Activated naive CD8-positive, alpha-beta T cell treated with anti-CD3 and anti-CD28 coated beads, Interleukin-2, amount 10 ng/mL, durations not matched to agents 7 days and 5 days (primary cell): ENCODE results near the gene ATRNL1. TPM values are rescaled to one million over a fixed set of nuclear protein-coding genes. Genes with fewer than 3 reads are reported as not detected.
"Not testable (repeated sequence)": the region's sequence is repeated elsewhere in the genome, so short reads cannot be mapped to it uniquely, and the experiment has no call there.

Experiments
- ATAC-seq: fragments of 150-1000 bp; cut with Tn5 transposase; one replicate; pipeline ENCODE4 v1.10.0; 2021; ENCODE audit warnings: low read depth, moderate library complexity
- POLR2A ChIA-PET: fragments of 350-600 bp; sonication (Branson Sonifier 250); formaldehyde crosslinking; loops from one replicate; lab custom pipeline; 2021; ENCODE audit warnings: antibody characterized with exemption; lab: Charles Lee
- DNase-seq: peaks from one replicate; pipeline ENCODE4 v3.0.0; 2021
- H3K27ac Mint-ChIP-seq: one replicate; pipeline ENCODE4 v1.8.0; 2022; ENCODE audit warnings: mild to moderate bottlenecking, mixed read lengths
- H3K27me3 Mint-ChIP-seq: one replicate; pipeline ENCODE4 v1.8.0; 2022; ENCODE audit warnings: mild to moderate bottlenecking, moderate library complexity, mixed read lengths
- H3K36me3 Mint-ChIP-seq: one replicate; pipeline ENCODE4 v1.8.0; 2021; ENCODE audit warnings: mild to moderate bottlenecking, mixed read lengths
- H3K4me1 Mint-ChIP-seq: one replicate; pipeline ENCODE4 v1.8.0; 2021; ENCODE audit warnings: mixed read lengths
- H3K4me3 Mint-ChIP-seq: one replicate; pipeline ENCODE4 v1.8.0; 2022; ENCODE audit warnings: mild to moderate bottlenecking, moderate library complexity, mixed read lengths
- H3K9me3 Mint-ChIP-seq: one replicate; pipeline ENCODE4 v1.8.0; 2021; ENCODE audit warnings: mixed read lengths
- total RNA-seq, 2 experiments: library from RNA; stranded (reverse); gene quantifications; one replicate each; pipeline ENCODE4 v1.2.3, GENCODE V29; 2021

ATRNL1 gene
- total RNA-seq, 2 experiments from 2014 or later = not detected

DNA sequence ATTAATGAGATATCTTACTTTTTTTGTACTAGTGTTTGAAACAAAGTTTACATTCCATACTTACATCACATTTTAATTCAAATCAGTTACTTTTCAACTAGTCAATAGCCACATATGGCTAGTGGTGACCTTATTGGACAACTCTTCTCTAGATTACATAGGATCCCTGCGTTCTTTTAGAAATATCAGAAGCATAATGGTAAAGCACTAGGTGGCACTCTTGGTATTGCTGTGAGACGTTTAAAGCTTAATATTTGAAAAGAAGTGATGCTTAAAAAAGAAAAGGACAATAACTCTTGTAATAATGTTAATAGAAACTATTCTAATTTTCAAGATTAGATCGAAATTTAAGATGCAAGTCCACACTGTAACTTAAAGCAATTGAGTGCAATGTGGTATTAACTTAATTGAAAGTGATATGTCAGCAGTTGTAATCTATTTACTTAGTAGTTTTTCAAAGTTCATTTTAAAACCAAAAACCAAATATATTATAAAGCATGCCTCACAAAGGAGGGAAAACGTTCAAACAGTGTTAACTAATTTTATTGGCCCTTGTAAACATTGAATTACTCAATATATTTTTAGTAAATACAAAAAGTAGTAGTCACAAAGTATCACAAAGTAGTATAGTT is 339.1 kb downstream of the ATRNL1 start:
- Mint-ChIP-seq H3K27ac (no peak overlapping the region), H3K27me3 (no peaks in the 10 kb centered on the region)
- ATAC-seq = no peak

DNA sequence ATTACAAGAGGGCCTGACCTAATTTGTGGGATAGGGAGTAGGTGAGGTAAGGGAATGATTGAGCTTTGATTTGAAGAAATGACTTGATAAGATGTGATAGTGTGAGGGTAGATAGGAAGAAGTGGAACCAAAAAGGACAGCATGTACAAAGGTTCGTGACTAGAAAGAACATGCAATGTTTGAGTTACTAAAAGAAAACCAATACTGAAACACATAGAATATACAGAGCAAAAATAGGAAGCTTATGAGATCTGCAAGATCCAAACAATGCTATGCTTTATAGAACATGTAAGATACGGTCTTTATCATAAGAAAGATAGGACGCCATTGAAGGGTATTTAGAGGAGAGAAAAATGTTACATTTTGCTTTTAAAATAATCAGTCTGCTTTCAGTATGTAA is 343.8 kb downstream of the ATRNL1 start:
- Mint-ChIP-seq H3K4me3 (no peak overlapping the region), H3K36me3 (no peaks in the 10 kb centered on the region), H3K27ac (no peak overlapping the region), H3K9me3 (no peaks in the 10 kb centered on the region), H3K4me1 (no peaks in the 10 kb centered on the region), H3K27me3 (no peaks in the 10 kb centered on the region)
- ATAC-seq (no peak), DNase-seq (no peak)
- POLR2A ChIA-PET = no interaction called here

More for the DNA sequence above, 339.1 kb downstream of the ATRNL1 start:
- H3K4me3 Mint-ChIP-seq = no peak overlapping the region
- no peak for DNase-seq
- H3K36me3 Mint-ChIP-seq = no peaks in the 10 kb centered on the region
- POLR2A ChIA-PET = no interaction called here
- H3K9me3 Mint-ChIP-seq = no peaks in the 10 kb centered on the region
- H3K4me1 Mint-ChIP-seq = no peaks in the 10 kb centered on the region

DNA sequence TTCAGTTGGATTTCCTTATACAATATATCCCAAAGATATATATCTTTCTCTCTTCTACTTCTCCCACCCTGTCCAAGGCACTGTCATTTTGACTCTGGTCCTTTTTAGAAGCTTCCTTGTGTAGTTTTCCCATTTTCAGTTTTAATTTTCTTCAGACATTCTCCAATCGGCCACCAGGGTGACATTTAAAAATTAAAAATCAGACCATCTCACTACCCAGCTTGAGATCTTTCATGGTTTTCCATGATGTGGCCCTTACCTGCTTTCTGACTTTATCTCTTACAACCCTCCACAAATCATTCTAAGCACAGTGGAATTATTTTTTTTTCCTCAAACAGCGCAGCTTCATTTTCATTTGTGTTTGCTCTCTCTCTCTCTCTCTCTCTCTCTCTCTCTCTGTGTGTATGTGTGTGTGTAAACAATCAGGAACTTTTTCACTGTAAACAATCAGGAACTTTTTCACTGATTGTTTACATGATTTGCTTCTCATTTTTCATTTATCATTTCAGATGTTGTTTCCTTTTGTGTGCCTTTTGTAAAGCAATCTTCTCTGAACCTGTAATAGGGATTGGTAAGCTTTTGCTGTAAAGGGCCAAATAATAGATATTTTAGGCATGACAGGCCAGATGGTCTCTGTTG is 348.9 kb downstream of the ATRNL1 start:
- no peak overlapping the region for H3K27ac Mint-ChIP-seq
- H3K9me3 Mint-ChIP-seq = no peaks in the 10 kb centered on the region
- ATAC-seq (no peak), DNase-seq (no peak)
- POLR2A ChIA-PET = no interaction called here
- H3K4me1 Mint-ChIP-seq = no peaks in the 10 kb centered on the region
- no peaks in the 10 kb centered on the region for H3K36me3 Mint-ChIP-seq
- no peak overlapping the region for H3K4me3 Mint-ChIP-seq
- H3K27me3 Mint-ChIP-seq = no peaks in the 10 kb centered on the region

DNA sequence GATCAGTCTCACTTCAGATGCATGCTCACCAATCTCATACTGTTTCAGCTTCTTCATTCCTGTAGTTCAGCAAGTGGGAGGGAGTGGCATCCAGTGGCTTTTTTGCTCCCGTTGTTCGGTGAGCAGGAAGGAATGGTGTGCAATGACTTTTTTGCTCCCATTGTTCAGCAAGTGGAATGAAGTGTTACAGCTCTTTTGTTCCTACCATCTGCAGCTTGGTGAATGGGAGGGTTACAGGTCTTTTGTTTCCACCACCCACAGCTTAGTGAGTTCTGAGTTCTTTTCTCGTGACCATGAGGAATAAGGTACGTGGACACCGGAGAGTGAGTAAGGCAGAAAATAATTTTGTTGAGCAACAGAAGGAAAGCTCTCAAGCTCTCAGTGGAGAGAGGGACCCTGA is 363.6 kb downstream of the ATRNL1 start:
- Mint-ChIP-seq H3K4me1 (no peaks in the 10 kb centered on the region), H3K36me3 (no peaks in the 10 kb centered on the region), H3K27me3 (no peaks in the 10 kb centered on the region), H3K9me3 (peaks cover 11% of the 10 kb centered on the region), H3K27ac (no peak overlapping the region), H3K4me3 (no peak overlapping the region)
- POLR2A ChIA-PET = no interaction called here
- DNase-seq (no peak), ATAC-seq (no peak)

DNA sequence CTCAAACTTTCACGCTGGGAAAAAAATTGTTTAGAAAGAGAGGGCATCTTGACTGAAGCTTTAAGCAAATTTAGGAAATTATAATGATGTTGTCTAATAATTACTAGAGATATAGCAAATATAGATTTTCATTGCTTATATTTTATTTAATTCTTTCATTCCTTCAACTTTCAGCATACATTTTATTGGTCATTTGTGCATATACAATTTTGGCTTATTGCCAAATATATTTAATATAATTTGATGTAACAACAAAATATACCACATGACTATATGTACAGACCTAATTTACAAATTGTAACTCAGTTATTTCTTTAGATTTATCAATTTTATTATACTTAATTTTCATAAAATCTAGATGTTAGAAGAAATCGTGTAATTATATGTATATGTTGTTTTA is 390.1 kb downstream of the ATRNL1 start:
- Mint-ChIP-seq H3K4me3 (no peak overlapping the region), H3K36me3 (no peaks in the 10 kb centered on the region), H3K27ac (no peak overlapping the region), H3K27me3 (no peaks in the 10 kb centered on the region), H3K4me1 (no peaks in the 10 kb centered on the region), H3K9me3 (peaks cover 2% of the 10 kb centered on the region)
- ATAC-seq = no peak
- POLR2A ChIA-PET = no interaction called here
- DNase-seq = no peak

DNA sequence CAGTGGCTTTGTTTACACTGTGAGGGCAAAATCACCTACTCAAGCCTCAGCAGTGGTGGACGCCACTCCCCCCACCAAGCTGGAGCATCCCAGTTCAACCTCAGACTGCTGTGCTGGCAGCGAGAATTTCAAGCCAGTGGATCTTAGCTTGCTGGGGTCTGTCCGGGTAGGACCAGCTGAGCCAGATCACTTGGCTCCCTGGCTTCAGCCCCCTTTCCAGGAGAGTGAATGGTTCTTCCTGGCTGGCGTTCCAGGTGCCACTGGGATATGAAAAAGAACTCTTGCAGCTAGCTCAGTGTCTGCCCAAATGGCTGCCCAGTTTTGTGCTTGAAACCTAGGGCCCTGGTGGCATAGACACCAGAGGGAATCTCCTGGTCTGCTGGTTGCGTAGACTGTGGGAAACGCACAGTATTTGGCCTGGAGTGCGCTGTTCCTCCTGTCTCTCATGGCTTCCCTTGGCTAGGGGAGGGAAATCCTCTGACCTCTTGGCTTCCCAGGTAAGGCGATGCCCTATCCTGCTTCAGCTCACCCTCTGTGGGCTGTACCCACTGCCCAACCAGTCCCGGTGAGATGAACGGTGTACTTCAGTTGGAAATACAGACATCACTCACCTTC is 398.5 kb downstream of the ATRNL1 start:
- no peaks in the 10 kb centered on the region for H3K36me3 Mint-ChIP-seq
- no peaks in the 10 kb centered on the region for H3K27me3 Mint-ChIP-seq
- no peak overlapping the region for H3K27ac Mint-ChIP-seq
- no peak for DNase-seq
- H3K4me1 Mint-ChIP-seq = no peaks in the 10 kb centered on the region
- ATAC-seq = no peak
- no peak overlapping the region for H3K4me3 Mint-ChIP-seq
- POLR2A ChIA-PET = no interaction called here
- H3K9me3 Mint-ChIP-seq = peaks cover 5% of the 10 kb centered on the region

DNA sequence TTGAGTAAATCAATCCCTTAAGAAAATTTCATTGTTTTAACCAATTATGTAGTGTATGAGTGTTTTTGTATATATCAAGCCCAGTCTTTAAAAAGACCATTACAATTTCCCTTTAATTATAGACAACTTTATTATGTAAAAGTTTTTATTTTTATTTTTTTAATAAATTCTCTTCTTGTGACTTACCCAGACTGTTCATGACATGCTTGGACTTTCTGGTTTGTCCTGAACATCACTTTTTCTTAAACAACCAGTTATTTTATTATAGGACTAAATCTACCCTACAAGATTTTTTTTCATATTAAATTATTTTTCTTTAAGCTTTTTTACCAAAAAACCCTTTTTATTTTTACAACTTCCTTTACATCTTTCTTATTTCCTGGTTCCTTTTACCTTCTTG is 410.4 kb downstream of the ATRNL1 start:
- no peak overlapping the region for H3K4me3 Mint-ChIP-seq
- ATAC-seq = no peak
- H3K36me3 Mint-ChIP-seq = no peaks in the 10 kb centered on the region
- POLR2A ChIA-PET = no interaction called here
- no peaks in the 10 kb centered on the region for H3K27me3 Mint-ChIP-seq
- H3K9me3 Mint-ChIP-seq = no peaks in the 10 kb centered on the region
- no peak overlapping the region for H3K27ac Mint-ChIP-seq
- H3K4me1 Mint-ChIP-seq = no peaks in the 10 kb centered on the region
- no peak for DNase-seq

DNA sequence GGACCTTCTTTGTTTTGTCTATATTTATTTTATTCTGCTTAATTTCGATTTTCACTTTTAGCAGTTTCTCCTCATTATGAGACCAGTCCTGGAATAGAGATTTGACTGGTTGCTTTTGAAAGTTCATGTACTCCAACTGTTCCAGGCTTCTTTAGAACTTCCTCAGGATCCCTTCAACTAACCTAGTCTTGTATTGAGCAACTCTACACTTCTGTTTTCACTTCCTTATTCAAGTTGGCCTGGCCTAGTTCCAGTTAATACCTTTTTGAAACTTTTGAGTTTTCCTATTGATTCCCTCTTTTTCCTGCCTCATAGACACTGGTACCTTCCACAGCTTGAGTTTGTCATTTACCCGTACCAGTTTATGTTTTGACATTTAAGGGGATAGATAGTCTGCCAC is 421.7 kb downstream of the ATRNL1 start:
- Mint-ChIP-seq H3K4me1 (no peaks in the 10 kb centered on the region), H3K27me3 (no peaks in the 10 kb centered on the region), H3K9me3 (no peaks in the 10 kb centered on the region), H3K36me3 (no peaks in the 10 kb centered on the region), H3K27ac (no peak overlapping the region), H3K4me3 (no peak overlapping the region)
- POLR2A ChIA-PET = no interaction called here
- DNase-seq (no peak), ATAC-seq (no peak)

DNA sequence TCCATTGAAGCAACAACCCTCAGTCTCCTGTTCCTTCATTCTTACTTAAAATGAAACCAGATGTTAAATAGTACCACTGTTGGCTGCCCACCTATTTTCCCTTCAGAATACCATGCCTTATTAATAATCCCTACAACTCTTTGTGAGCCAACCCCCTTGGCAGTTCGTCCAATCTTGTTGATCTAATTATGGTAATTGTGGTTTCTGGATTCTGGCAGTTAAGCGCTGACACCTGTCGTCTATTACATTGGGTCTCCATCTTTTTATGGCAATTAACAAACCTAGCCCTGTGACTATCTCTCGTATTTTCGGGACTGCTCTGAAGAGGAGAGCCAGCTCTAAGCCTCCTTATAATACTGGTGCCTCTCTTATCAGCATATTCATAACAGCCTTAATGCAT is 432.0 kb downstream of the ATRNL1 start:
- Mint-ChIP-seq H3K27me3 (no peaks in the 10 kb centered on the region), H3K4me1 (no peaks in the 10 kb centered on the region), H3K36me3 (no peaks in the 10 kb centered on the region), H3K4me3 (no peak overlapping the region), H3K9me3 (peaks cover 14% of the 10 kb centered on the region), H3K27ac (no peak overlapping the region)
- POLR2A ChIA-PET = no interaction called here
- DNase-seq (no peak), ATAC-seq (no peak)

DNA sequence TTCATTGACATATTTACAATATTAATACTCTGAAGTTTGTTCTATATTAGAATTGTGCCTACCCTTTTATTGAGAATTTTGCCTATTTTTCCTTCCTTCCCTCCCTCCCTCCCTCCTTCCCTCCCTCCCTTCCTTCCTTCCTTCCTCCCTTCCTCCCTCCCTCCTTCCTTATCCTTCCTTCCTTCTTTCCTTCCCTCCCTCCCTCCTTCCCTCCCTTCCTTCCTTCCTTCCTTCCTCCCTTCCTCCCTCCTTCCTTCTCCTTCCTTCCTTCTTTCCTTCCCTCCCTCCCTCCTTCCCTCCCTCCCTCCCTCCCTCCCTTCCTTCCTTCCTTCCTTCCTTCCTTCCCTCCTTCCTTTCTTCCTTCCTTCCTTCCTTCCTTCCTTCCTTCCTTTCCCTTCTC is 434.5 kb downstream of the ATRNL1 start:
- H3K27me3 Mint-ChIP-seq, H3K4me1 Mint-ChIP-seq, H3K27ac Mint-ChIP-seq, H3K4me3 Mint-ChIP-seq, POLR2A ChIA-PET, H3K36me3 Mint-ChIP-seq, DNase-seq, ATAC-seq: not testable (repeated sequence)
- H3K9me3 Mint-ChIP-seq = peaks cover 15% of the 10 kb centered on the region

DNA sequence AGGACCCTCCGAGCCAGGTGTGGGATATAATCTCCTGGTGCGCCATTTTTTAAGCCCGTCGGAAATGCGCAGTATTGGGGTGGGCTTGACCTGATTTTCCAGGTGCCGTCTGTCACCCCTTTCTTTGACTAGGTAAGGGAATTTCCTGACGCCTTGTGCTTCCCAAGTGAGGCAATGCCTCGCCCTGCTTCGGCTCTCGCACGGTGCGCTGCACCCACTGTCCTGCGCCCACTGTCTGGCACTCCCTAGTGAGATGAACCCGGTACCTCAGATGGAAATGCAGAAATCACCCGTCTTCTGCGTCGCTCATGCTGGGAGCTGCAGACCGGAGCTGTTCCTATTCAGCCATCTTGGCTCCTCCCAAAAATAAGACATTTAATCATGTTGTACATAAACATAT is 443.2 kb downstream of the ATRNL1 start:
- H3K4me3 Mint-ChIP-seq, H3K4me1 Mint-ChIP-seq, POLR2A ChIA-PET, H3K9me3 Mint-ChIP-seq, DNase-seq, ATAC-seq, H3K27me3 Mint-ChIP-seq, H3K36me3 Mint-ChIP-seq, H3K27ac Mint-ChIP-seq: not testable (repeated sequence)

DNA sequence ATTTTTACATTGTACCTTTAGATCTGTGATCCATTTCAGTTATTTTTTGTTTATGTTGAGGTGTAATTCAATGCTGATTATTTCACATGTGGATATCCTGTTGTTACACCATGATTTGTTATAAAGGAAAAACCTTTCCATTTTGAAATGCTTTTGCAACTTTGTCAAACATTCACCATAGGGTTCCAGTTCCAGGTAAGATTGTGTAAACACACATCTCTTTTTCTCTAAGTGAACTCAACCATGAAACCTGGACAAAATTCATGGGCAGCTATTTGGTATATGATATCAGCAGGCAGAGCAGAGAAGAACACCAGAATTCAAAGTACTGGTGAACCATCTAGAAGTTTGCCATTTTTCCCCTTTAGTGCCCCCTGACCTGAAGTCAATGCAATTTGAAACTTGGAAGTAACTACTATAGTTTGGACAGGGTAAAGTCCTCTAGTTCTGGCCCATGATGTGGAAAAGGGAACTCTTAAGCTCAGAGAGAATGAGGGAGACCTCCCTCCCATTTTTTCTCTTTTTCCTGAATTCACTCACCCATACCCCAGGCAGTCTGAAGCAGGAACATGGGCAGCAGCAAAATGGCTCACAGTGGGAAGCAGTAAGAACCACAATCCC is 446.1 kb downstream of the ATRNL1 start:
- no peak for DNase-seq
- POLR2A ChIA-PET = no interaction called here
- H3K4me3 Mint-ChIP-seq = no peak overlapping the region
- no peak overlapping the region for H3K27ac Mint-ChIP-seq
- H3K27me3 Mint-ChIP-seq = no peaks in the 10 kb centered on the region
- no peak for ATAC-seq
- no peaks in the 10 kb centered on the region for H3K4me1 Mint-ChIP-seq
- H3K9me3 Mint-ChIP-seq = peaks cover 2% of the 10 kb centered on the region
- no peaks in the 10 kb centered on the region for H3K36me3 Mint-ChIP-seq

DNA sequence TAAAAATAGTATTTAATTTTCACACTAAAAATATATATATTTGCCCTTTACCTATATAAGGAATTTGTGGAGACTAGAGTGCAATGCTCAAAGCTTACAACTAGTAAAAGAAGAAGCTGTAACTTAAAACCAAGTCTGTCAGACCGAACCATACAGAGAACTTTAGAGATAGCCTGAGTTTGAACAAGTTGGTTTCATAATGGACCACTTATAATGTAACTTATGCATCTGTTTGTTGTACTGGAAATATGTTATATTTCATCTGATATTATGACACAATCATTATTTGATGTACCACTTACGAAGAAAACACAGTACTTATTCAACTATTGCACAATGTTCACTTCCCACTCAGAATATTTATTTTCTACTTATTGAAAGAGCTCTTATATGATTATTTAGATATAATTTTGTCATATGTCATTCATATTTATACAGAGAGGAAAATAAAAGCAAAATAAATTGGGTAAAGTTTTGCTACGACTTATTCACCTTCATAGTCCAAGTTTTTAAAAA is 462.8 kb downstream of the ATRNL1 start:
- Mint-ChIP-seq H3K36me3 (no peaks in the 10 kb centered on the region), H3K4me1 (no peaks in the 10 kb centered on the region), H3K27ac (no peak overlapping the region), H3K9me3 (no peaks in the 10 kb centered on the region), H3K4me3 (no peak overlapping the region), H3K27me3 (no peaks in the 10 kb centered on the region)
- POLR2A ChIA-PET = no interaction called here
- ATAC-seq (no peak), DNase-seq (no peak)

DNA sequence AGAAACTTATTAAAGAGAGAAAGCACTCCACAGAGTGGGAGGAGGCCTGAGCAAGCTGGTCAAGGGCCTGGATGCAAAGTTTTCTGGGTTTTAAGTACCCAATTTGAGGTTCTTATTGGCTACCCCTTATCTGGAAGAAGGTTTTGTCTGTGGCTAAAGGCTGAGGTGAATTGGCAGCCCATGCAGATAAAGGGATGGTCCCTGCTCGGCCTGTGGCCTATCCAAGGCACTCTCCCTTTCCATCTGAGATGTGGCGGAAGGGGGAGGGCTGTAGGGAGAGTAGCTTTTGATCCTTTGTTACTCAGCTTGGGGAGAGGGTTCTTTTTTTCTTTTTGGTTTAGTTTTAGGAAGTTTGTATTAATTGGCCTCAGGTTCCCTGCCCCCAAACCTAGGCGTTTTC is 465.1 kb downstream of the ATRNL1 start:
- no peak overlapping the region for H3K27ac Mint-ChIP-seq
- H3K27me3 Mint-ChIP-seq = no peaks in the 10 kb centered on the region
- no peak for DNase-seq
- H3K4me1 Mint-ChIP-seq = no peaks in the 10 kb centered on the region
- no peaks in the 10 kb centered on the region for H3K9me3 Mint-ChIP-seq
- POLR2A ChIA-PET = no interaction called here
- no peak overlapping the region for H3K4me3 Mint-ChIP-seq
- no peaks in the 10 kb centered on the region for H3K36me3 Mint-ChIP-seq
- ATAC-seq = no peak
